ENCODE results near the gene DENND4C.

The DENND4C gene

DNA sequence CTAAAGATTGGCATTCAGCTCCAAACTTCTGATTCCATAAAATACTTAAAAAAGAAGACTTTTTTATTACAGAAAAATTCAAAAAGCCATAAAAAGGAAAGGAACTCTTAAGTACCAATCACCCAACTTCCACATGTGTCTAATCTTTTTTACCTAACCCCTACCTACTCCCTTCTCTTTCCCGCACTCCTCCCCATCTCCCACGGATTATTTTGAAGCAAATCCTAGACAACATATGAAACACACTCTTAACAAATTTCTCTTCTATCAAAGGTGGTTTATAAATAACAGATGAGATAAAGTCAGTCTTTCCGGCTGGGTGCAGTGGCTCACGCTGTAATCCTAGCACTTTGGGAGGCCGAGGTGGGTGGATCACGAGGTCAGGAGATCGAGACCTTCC lies 5.9 kb upstream of the DENND4C start:
- H3K4me3 ChIP-seq (ENCODE audit: extremely low read depth, insufficient read depth, low read length, poor library complexity, severe bottlenecking) = no peak overlapping the region
- no peaks in the 10 kb centered on the region for H3K9me3 ChIP-seq (ENCODE audit: control insufficient read depth, low read length)
- no peak overlapping the region for H3K27ac ChIP-seq (ENCODE audit: low read depth, low read length, severe bottlenecking)
- H3K4me1 ChIP-seq (ENCODE audit: control insufficient read depth, insufficient read depth, low read length, poor library complexity, severe bottlenecking) = no peaks in the 10 kb centered on the region
- WGBS, 2 experiments (ENCODE audit: insufficient coverage in 2 of 2) = 93 to 100% methylated on average over 4 to 5 of the region's 7 CpGs
- no peaks in the 10 kb centered on the region for H3K36me3 ChIP-seq (ENCODE audit: control insufficient read depth, insufficient read depth, low read length)

DNA sequence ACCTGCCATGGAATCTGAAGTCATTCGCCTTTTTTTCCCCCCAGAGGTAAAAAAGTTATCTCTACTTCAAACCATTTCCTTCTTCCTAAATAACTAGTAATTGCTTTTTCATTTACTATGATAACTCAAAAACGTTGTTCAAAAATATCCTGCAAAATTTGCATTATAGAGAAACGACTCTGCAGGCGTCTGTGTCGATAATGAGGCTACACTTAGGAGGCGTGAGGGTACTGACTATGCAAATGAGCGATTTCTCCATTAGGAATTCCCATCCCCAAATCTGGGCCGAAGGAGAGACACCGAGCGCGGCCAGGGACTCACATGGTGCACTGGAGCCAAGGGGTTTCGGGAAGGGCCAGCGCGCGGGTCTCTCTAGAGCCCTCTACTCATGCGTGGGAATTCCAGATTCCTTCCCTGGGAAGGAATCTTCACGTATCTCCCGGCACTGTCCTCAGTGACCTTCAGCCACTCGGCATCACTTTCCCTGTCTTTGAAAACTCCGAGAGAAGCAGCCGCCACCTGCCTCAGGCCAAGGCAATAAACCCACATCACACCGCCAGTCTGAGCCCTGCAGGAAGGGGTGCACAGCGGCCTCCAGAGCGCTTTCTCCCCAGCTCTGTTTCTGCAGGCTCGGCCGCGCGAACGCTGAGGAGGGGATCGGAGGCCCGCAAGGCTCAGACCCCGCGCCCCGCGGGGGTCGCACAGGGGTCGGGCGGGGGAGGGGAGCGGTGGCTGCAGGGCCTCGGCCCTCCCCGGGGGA lies 718 bp upstream of the DENND4C start:
- peak overlapping the region; percentile 89 for H3K4me3 ChIP-seq (ENCODE audit: extremely low read depth, insufficient read depth, low read length, poor library complexity, severe bottlenecking)
- no peaks in the 10 kb centered on the region for H3K4me1 ChIP-seq (ENCODE audit: control insufficient read depth, insufficient read depth, low read length, poor library complexity, severe bottlenecking)
- peak overlapping the region; percentile 91 for H3K27ac ChIP-seq (ENCODE audit: low read depth, low read length, severe bottlenecking)
- no peaks in the 10 kb centered on the region for H3K9me3 ChIP-seq (ENCODE audit: control insufficient read depth, low read length)
- WGBS, 2 experiments (ENCODE audit: insufficient coverage in 2 of 2) = 2 to 4% methylated on average over 16 to 30 of the region's 41 CpGs
- H3K36me3 ChIP-seq (ENCODE audit: control insufficient read depth, insufficient read depth, low read length) = peaks cover 3% of the 10 kb centered on the region

DNA sequence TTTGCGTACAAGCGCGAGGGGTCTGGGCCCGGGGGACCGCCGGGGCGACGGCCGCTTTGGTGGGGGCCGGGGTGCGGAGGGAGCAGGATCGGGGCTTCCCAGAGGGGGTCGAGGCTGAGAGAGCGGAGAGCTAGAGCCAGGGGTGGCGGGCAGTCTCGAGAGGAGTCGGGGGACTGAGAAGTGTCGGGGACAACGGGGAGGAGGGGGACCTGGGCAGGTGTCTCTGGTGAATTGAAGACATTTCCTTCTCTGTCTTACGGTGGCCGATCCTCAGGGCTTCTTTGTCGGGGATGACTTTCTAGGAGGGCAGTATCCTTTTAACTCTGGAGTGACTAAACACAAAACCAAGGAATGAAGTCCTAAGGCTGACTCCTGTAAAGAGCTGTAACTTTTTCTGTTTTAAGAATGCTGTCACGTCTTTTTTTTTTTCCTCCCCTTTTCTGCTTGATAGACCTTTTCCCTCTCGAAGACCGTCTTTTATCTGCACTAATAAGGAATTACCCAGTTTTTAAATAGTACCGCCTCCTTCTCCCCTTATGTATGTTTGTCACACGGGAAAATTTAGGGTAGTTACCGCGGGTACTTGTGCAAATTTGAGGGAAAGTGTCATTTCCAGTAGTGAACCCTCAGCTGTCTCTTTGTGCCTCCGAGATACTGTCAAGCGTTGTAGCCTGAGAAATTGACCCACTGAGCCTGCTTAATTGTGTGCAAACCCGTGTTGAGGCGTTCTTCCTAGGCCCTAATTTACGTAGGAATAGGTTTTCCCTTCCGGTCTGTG lies 822 bp downstream of the DENND4C start:
- 1 to 2% methylated on average over 24 to 27 of the region's 35 CpGs for WGBS, 2 experiments (ENCODE audit: insufficient coverage in 2 of 2)

GRCh38 chr9:19231904-19232822 lies 1.7 kb downstream of the DENND4C start:
- Histone ChIP-seq H3K4me1 (ENCODE audit: control insufficient read depth, insufficient read depth, low read length, poor library complexity, severe bottlenecking) (no peaks in the 10 kb centered on the region), H3K9me3 (ENCODE audit: control insufficient read depth, low read length) (no peaks in the 10 kb centered on the region), H3K4me3 (ENCODE audit: extremely low read depth, insufficient read depth, low read length, poor library complexity, severe bottlenecking) (peak overlapping the region; percentile 89), H3K36me3 (ENCODE audit: control insufficient read depth, insufficient read depth, low read length) (peaks cover 3% of the 10 kb centered on the region), H3K27ac (ENCODE audit: low read depth, low read length, severe bottlenecking) (no peak overlapping the region)
- WGBS, 2 experiments (ENCODE audit: insufficient coverage in 2 of 2) = 37 to 45% methylated on average over 7 to 8 of the region's 14 CpGs

More for the DNA sequence above, 822 bp downstream of the DENND4C start:
- no peaks in the 10 kb centered on the region for H3K4me1 ChIP-seq (ENCODE audit: control insufficient read depth, insufficient read depth, low read length, poor library complexity, severe bottlenecking)
- H3K9me3 ChIP-seq (ENCODE audit: control insufficient read depth, low read length) = no peaks in the 10 kb centered on the region
- peak overlapping the region; percentile 91 for H3K27ac ChIP-seq (ENCODE audit: low read depth, low read length, severe bottlenecking)
- H3K36me3 ChIP-seq (ENCODE audit: control insufficient read depth, insufficient read depth, low read length) = peaks cover 3% of the 10 kb centered on the region
- H3K4me3 ChIP-seq (ENCODE audit: extremely low read depth, insufficient read depth, low read length, poor library complexity, severe bottlenecking) = peak overlapping the region; percentile 89

DNA sequence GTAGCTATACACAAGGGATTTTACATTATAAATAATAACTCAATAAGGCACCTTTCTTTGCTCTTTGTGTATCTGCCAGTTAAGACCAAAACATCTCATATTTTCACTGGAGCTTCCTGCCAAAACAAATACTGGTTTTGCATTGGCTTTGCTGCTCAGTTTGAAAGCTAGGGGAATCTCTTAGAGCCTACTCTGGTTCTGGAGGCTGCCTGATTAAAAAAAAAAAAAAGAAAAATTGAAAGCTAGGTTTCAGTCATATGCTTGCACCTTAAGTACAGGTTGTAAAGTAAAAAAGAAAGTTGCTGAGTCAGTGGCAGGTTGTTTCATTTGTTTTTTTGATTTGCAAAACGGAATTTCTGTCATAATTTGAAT lies 2.3 kb downstream of the DENND4C start:
- 40% methylated on average over 1 of the region's 1 CpG; no CpG with 5 or more reads in 1 of the 2 experiments for WGBS, 2 experiments (ENCODE audit: insufficient coverage in 2 of 2)
- Histone ChIP-seq H3K36me3 (ENCODE audit: control insufficient read depth, insufficient read depth, low read length) (peaks cover 3% of the 10 kb centered on the region), H3K9me3 (ENCODE audit: control insufficient read depth, low read length) (no peaks in the 10 kb centered on the region), H3K4me1 (ENCODE audit: control insufficient read depth, insufficient read depth, low read length, poor library complexity, severe bottlenecking) (no peaks in the 10 kb centered on the region), H3K4me3 (ENCODE audit: extremely low read depth, insufficient read depth, low read length, poor library complexity, severe bottlenecking) (peak overlapping the region; percentile 89), H3K27ac (ENCODE audit: low read depth, low read length, severe bottlenecking) (no peak overlapping the region)

- 83 to 89% methylated on average over 3 of the region's 5 CpGs for WGBS, 2 experiments (ENCODE audit: insufficient coverage in 2 of 2)
- Histone ChIP-seq H3K4me1 (ENCODE audit: control insufficient read depth, insufficient read depth, low read length, poor library complexity, severe bottlenecking) (no peaks in the 10 kb centered on the region), H3K36me3 (ENCODE audit: control insufficient read depth, insufficient read depth, low read length) (peaks cover 3% of the 10 kb centered on the region), H3K4me3 (ENCODE audit: extremely low read depth, insufficient read depth, low read length, poor library complexity, severe bottlenecking) (no peak overlapping the region), H3K27ac (ENCODE audit: low read depth, low read length, severe bottlenecking) (no peak overlapping the region), H3K9me3 (ENCODE audit: control insufficient read depth, low read length) (no peaks in the 10 kb centered on the region)
Measured at GRCh38 chr9:19233344-19233743, 2.9 kb downstream of the DENND4C start.

DNA sequence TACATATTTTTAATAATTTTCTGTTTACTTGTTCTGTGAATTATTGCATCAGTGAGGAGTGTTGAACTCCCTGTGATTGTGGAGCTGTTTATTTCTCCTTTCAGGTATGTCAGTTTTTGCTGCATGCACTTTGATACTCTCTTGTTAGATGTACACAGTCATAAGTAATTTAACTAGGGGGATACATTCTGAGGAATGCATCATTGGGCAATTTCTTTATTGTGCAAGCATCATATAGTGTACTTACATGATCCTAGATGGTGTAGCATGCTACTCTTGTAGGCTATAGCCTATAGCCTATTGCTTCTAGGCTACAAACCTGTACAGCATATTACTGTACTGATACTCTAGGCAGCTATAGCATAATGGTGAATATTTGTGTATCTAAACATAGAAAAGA lies 9.5 kb downstream of the DENND4C start:
- peaks cover 23% of the 10 kb centered on the region for H3K36me3 ChIP-seq (ENCODE audit: control insufficient read depth, insufficient read depth, low read length)
- no peaks in the 10 kb centered on the region for H3K4me1 ChIP-seq (ENCODE audit: control insufficient read depth, insufficient read depth, low read length, poor library complexity, severe bottlenecking)
- H3K9me3 ChIP-seq (ENCODE audit: control insufficient read depth, low read length) = no peaks in the 10 kb centered on the region
- no peak overlapping the region for H3K4me3 ChIP-seq (ENCODE audit: extremely low read depth, insufficient read depth, low read length, poor library complexity, severe bottlenecking)
- H3K27ac ChIP-seq (ENCODE audit: low read depth, low read length, severe bottlenecking) = no peak overlapping the region

DNA sequence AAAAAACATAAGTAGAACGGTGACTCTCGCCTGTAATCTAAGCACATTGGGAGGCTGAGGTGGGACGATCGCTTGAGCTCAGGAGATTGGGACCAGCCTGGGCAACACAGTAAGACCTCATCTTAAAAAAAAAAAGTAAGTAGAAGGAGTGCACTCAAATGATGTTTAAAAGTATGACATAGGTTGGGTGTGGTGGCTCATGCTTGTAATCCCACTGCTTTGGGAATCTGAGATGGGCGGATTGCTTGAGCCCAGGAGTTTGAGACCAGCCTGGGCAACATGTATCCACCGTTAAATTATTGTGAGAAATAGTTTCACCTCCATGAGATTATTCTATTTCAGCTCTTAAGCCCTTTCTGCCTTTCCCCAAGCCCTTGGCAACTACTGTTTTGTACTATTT lies 11.2 kb downstream of the DENND4C start:
- no peaks in the 10 kb centered on the region for H3K4me1 ChIP-seq (ENCODE audit: control insufficient read depth, insufficient read depth, low read length, poor library complexity, severe bottlenecking)
- H3K4me3 ChIP-seq (ENCODE audit: extremely low read depth, insufficient read depth, low read length, poor library complexity, severe bottlenecking) = no peak overlapping the region
- H3K27ac ChIP-seq (ENCODE audit: low read depth, low read length, severe bottlenecking) = no peak overlapping the region
- peaks cover 23% of the 10 kb centered on the region for H3K36me3 ChIP-seq (ENCODE audit: control insufficient read depth, insufficient read depth, low read length)
- WGBS, 2 experiments (ENCODE audit: insufficient coverage in 2 of 2) = 69 to 87% methylated on average over 4 of the region's 6 CpGs
- H3K9me3 ChIP-seq (ENCODE audit: control insufficient read depth, low read length) = no peaks in the 10 kb centered on the region

GRCh38 chr9:19243366-19244033 lies 13.0 kb downstream of the DENND4C start:
- 86 to 100% methylated on average over 5 to 8 of the region's 10 CpGs for WGBS, 2 experiments (ENCODE audit: insufficient coverage in 2 of 2)
- Histone ChIP-seq H3K9me3 (ENCODE audit: control insufficient read depth, low read length) (no peaks in the 10 kb centered on the region), H3K4me3 (ENCODE audit: extremely low read depth, insufficient read depth, low read length, poor library complexity, severe bottlenecking) (no peak overlapping the region), H3K4me1 (ENCODE audit: control insufficient read depth, insufficient read depth, low read length, poor library complexity, severe bottlenecking) (no peaks in the 10 kb centered on the region), H3K36me3 (ENCODE audit: control insufficient read depth, insufficient read depth, low read length) (peaks cover 26% of the 10 kb centered on the region), H3K27ac (ENCODE audit: low read depth, low read length, severe bottlenecking) (no peak overlapping the region)

DNA sequence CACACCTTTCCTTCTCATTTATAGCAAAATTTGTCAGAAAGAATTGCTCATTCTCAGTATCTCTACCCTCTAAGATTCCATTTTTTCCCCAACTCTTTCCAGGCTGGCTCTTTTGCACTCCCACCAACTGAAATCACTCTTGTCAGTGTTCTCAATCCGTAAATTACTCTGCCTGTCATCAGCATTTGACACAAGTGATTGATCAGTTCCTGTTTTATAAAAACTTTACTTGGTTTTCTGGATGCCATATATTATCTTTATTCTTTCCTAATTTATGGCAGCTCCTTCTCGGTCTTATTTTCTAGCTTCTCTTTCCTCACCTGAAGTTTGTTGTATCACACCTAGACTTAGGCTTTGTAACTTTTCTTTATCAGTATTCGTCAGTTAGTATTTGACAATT lies 16.4 kb downstream of the DENND4C start:
- no peaks in the 10 kb centered on the region for H3K9me3 ChIP-seq (ENCODE audit: control insufficient read depth, low read length)
- 100% methylated on average over 1 of the region's 3 CpGs; no CpG with 5 or more reads in 1 of the 2 experiments for WGBS, 2 experiments (ENCODE audit: insufficient coverage in 2 of 2)
- H3K4me1 ChIP-seq (ENCODE audit: control insufficient read depth, insufficient read depth, low read length, poor library complexity, severe bottlenecking) = peaks cover 6% of the 10 kb centered on the region
- peaks cover 14% of the 10 kb centered on the region for H3K36me3 ChIP-seq (ENCODE audit: control insufficient read depth, insufficient read depth, low read length)
- no peak overlapping the region for H3K4me3 ChIP-seq (ENCODE audit: extremely low read depth, insufficient read depth, low read length, poor library complexity, severe bottlenecking)
- no peak overlapping the region for H3K27ac ChIP-seq (ENCODE audit: low read depth, low read length, severe bottlenecking)
